Measurements from ENCODE around the gene THAP4.

DNA sequence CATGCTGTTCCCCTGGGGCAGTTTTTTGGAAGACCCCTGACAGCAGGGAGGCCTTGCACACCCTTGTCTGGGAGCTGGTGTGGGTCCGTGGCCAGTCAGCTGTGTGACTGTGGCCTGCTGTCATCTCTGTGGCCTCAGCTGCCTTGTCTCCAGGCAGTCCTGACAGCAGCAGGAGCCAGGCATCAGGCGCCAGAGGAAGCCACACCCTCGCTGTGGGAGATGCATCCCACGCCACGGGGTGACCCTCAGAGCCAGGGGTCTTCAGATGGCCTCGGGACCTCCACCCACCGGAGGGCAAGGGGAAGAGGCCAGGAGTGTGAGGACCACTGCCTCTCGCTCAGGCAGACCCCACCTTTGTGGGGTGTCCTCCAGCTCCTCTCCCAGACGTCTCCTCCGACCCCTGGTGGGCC lies 73.4 kb downstream of the THAP4 start:
- TF ChIP-seq, protein P1, sequence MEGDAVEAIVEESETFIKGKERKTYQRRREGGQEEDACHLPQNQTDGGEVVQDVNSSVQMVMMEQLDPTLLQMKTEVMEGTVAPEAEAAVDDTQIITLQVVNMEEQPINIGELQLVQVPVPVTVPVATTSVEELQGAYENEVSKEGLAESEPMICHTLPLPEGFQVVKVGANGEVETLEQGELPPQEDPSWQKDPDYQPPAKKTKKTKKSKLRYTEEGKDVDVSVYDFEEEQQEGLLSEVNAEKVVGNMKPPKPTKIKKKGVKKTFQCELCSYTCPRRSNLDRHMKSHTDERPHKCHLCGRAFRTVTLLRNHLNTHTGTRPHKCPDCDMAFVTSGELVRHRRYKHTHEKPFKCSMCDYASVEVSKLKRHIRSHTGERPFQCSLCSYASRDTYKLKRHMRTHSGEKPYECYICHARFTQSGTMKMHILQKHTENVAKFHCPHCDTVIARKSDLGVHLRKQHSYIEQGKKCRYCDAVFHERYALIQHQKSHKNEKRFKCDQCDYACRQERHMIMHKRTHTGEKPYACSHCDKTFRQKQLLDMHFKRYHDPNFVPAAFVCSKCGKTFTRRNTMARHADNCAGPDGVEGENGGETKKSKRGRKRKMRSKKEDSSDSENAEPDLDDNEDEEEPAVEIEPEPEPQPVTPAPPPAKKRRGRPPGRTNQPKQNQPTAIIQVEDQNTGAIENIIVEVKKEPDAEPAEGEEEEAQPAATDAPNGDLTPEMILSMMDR (IDR thresholded peaks at IDR 0.05) = no peak
- TF ChIP-seq JUN (CRISPR knock-in tag; IDR thresholded peaks at IDR 0.05) (no peak), CREM (CRISPR knock-in tag; IDR thresholded peaks at IDR 0.05) (no peak), ZBTB21 (CRISPR knock-in tag; IDR thresholded peaks at IDR 0.05; ENCODE audit: borderline replicate concordance) (no peak), HMGA2 (CRISPR knock-in tag; IDR thresholded peaks at IDR 0.05) (no peak), CBFB (CRISPR knock-in tag; IDR thresholded peaks at IDR 0.05; ENCODE audit: low read depth) (no peak), TEAD1 (CRISPR knock-in tag; IDR thresholded peaks at IDR 0.05) (no peak), TP53 (CRISPR knock-in tag; IDR thresholded peaks at IDR 0.05) (no peak), FOXP1 (CRISPR knock-in tag; IDR thresholded peaks at IDR 0.05; ENCODE audit: borderline replicate concordance) (no peak)
- TF ChIP-seq, protein P2, sequence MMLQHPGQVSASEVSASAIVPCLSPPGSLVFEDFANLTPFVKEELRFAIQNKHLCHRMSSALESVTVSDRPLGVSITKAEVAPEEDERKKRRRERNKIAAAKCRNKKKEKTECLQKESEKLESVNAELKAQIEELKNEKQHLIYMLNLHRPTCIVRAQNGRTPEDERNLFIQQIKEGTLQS (CRISPR knock-in tag; conservative IDR thresholded peaks at IDR 0.05) = no peak
- TF ChIP-seq, protein P3, sequence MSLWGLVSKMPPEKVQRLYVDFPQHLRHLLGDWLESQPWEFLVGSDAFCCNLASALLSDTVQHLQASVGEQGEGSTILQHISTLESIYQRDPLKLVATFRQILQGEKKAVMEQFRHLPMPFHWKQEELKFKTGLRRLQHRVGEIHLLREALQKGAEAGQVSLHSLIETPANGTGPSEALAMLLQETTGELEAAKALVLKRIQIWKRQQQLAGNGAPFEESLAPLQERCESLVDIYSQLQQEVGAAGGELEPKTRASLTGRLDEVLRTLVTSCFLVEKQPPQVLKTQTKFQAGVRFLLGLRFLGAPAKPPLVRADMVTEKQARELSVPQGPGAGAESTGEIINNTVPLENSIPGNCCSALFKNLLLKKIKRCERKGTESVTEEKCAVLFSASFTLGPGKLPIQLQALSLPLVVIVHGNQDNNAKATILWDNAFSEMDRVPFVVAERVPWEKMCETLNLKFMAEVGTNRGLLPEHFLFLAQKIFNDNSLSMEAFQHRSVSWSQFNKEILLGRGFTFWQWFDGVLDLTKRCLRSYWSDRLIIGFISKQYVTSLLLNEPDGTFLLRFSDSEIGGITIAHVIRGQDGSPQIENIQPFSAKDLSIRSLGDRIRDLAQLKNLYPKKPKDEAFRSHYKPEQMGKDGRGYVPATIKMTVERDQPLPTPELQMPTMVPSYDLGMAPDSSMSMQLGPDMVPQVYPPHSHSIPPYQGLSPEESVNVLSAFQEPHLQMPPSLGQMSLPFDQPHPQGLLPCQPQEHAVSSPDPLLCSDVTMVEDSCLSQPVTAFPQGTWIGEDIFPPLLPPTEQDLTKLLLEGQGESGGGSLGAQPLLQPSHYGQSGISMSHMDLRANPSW (CRISPR knock-in tag; conservative IDR thresholded peaks at IDR 0.05; ENCODE audit: low read depth) = no peak
- TF ChIP-seq, protein P4, sequence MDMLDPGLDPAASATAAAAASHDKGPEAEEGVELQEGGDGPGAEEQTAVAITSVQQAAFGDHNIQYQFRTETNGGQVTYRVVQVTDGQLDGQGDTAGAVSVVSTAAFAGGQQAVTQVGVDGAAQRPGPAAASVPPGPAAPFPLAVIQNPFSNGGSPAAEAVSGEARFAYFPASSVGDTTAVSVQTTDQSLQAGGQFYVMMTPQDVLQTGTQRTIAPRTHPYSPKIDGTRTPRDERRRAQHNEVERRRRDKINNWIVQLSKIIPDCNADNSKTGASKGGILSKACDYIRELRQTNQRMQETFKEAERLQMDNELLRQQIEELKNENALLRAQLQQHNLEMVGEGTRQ (CRISPR knock-in tag; IDR thresholded peaks at IDR 0.05) = no peak
- TF ChIP-seq, protein P5, sequence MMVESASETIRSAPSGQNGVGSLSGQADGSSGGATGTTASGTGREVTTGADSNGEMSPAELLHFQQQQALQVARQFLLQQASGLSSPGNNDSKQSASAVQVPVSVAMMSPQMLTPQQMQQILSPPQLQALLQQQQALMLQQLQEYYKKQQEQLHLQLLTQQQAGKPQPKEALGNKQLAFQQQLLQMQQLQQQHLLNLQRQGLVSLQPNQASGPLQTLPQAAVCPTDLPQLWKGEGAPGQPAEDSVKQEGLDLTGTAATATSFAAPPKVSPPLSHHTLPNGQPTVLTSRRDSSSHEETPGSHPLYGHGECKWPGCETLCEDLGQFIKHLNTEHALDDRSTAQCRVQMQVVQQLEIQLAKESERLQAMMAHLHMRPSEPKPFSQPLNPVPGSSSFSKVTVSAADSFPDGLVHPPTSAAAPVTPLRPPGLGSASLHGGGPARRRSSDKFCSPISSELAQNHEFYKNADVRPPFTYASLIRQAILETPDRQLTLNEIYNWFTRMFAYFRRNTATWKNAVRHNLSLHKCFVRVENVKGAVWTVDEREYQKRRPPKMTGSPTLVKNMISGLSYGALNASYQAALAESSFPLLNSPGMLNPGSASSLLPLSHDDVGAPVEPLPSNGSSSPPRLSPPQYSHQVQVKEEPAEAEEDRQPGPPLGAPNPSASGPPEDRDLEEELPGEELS (CRISPR knock-in tag; IDR thresholded peaks at IDR 0.05) = no peak

Data from WTC11 (cell line).